ENCODE results near the gene SPATA31A1.
"Not testable (repeated sequence)": the region's sequence is repeated elsewhere in the genome, so short reads cannot be mapped to it uniquely, and the experiment has no call there.

The SPATA31A1 gene

DNA sequence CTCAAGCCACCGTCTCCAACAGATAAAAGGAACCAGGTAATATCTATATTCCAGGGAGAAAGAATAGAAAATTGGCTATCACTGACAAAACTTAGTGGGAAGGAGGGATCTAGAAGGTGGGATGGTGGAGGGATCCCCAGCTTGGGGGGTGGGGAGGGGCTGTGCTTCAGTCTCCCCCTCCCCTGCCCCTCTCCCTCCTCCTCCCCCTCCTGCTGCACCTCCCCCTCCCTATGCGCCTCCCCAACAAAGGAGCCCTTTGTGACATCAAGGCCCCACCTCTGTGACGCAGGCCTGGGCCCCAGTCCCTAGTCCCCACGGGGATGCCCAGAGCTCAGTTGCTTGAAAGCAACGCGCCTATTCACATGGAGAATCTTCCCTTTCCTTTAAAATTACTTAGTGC lies at the start of gene SPATA31A1:
Gene SPATA31A1 (plus strand): TSS at position 301 of the 400 bp plus-strand sequence. CDS start 62 bp downstream, at position 363.
- DNase-seq = not testable (repeated sequence)

DNA sequence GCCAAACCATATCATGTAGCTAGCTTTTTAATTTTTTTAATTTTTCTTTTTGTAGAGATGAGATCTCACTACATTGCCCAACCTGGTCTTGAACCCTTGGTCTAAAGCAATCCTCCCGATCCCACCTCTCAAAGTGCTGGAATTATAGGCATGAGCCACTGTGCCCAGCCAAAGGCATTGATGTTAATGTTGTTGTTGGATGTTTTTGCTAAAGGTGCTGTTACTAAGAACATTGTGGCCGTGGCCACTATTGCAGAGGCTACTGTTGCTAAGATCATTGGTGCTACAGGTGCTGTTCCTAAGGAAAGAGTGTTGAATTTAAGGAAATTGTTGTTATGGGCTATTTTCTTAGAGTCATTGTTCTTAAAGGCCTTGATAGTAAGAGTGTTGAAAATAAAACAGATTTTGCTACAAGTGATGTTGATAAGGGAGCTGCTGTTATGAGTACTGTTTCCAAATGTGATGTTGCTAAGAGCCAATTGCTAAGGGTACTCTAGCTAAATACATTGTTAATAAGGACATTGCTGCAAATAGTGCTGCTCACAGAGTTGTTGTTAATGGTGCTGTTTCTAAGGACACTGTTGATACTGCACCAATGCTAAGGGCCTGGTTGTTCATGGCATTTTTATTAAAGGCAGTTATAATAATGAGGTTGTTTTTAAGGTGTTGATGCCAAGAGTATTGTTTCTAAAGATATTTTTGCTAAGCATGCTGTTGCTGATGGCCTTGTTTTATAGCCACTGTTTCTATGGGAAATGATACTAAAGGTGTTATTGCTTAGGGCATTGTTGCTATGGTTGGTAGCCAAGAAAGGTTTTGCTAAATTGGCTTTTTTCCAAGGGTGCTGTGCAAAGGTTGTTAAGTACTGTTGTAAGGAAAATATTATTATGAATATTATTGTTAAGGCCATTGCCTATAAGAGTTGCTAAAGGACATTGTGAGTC lies 52.1 kb downstream of the SPATA31A1 start:
- not testable (repeated sequence) for DNase-seq

DNA sequence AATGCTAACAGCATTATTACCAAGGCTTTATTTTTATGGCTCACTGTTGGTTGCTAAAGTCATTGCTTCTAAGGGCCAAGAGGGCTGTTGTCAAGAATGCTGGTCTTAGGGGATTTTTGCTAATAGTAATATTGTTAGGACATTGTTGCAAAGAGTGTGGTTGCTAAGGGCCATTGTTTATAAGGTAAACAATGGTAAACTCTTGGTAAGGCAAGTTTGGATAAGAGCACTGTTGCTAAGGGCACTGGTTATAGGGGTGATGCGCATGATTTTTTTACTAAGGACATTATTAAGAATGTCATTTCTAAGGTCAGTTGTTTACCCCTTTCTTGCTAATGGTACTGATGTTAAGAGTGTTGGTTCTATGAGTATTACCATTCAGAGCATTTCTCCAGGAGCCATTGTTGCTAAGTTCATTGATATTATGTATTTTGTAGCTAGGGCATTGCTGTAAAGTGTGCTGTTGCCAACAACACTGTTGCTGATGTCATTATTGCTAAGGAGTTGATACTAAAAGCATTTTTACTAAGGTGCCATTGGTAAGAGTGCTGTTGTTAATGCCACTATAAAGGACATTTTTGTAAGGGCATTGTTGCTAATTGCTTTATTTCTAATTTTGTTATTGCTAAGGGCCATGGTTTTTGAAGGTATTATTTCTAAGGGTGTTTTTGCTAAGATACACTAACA lies 55.9 kb downstream of the SPATA31A1 start:
- DNase-seq = not testable (repeated sequence)
